HG03378 (cell line): ENCODE results near the gene DISC1.

ENCODE experiments used
- ATAC-seq: cut with Tn5 transposase; IDR thresholded peaks from one replicate; pipeline ENCODE4 v1.9.1; 2021; ENCODE audit warnings: mild to moderate bottlenecking, moderate library complexity; ENCODE audit not compliant: unreplicated experiment

The DISC1 gene

GRCh38 chr1:232018231-232019025 is 391.8 kb downstream of the DISC1 start:
- ATAC-seq = no peak

GRCh38 chr1:232019026-232019340 is 392.4 kb downstream of the DISC1 start:
- ATAC-seq = no peak

GRCh38 chr1:232020352-232020751 is 393.8 kb downstream of the DISC1 start:
- no peak for ATAC-seq

- ATAC-seq = no peak
Observed at GRCh38 chr1:232029315-232029714, 402.7 kb downstream of the DISC1 start.

GRCh38 chr1:232031156-232031555 is 404.6 kb downstream of the DISC1 start:
- no peak for ATAC-seq

GRCh38 chr1:232033285-232033684 is 406.7 kb downstream of the DISC1 start:
- no peak for ATAC-seq

- no peak for ATAC-seq
Observed at GRCh38 chr1:232034556-232034955, 408.0 kb downstream of the DISC1 start.

GRCh38 chr1:232036181-232036933 is 409.8 kb downstream of the DISC1 start:
- no peak for ATAC-seq

- ATAC-seq = no peak
Observed at GRCh38 chr1:232037774-232038388, 411.3 kb downstream of the DISC1 start.

GRCh38 chr1:232038706-232039677 is 412.4 kb downstream of the DISC1 start:
- ATAC-seq = no peak

- ATAC-seq = no peak
Observed at GRCh38 chr1:232040260-232040659, 413.7 kb downstream of the DISC1 start.

- ATAC-seq = no peak
Observed at GRCh38 chr1:232044728-232045127, 418.1 kb downstream of the DISC1 start.

GRCh38 chr1:232045139-232045994 is 418.8 kb downstream of the DISC1 start:
- ATAC-seq = no peak

- no peak for ATAC-seq
Observed at GRCh38 chr1:232046451-232047306, 420.1 kb downstream of the DISC1 start.

- no peak for ATAC-seq
Observed at GRCh38 chr1:232047473-232047872, 420.9 kb downstream of the DISC1 start.

GRCh38 chr1:232048481-232048880 is 421.9 kb downstream of the DISC1 start:
- ATAC-seq = no peak

GRCh38 chr1:232049335-232049734 is 422.7 kb downstream of the DISC1 start:
- ATAC-seq = no peak

- ATAC-seq = no peak
Observed at GRCh38 chr1:232057217-232057895, 430.8 kb downstream of the DISC1 start.
